Gastroesophageal sphincter (tissue), 4 donors: ENCODE data around the gene SH3RF2. TPM values are rescaled to one million over a fixed set of nuclear protein-coding genes. Genes with fewer than 3 reads are reported as not detected.

Source experiments
- ATAC-seq: fragments of 150-250 bp; one replicate; pipeline ENCODE4 v1.9.1; 2016; ENCODE audit warnings: mild to moderate bottlenecking, moderate library complexity
- H3K27ac ChIP-seq, 4 donors: fragments of 200-600 bp; sonication (generic) in 3 of 4; 1 replicate in 3 of 4; 2 replicates in 1 of 4; pipeline ENCODE4 v1.5.1; 2016 to 2019
- H3K27me3 ChIP-seq: fragments of 200-600 bp; sonication (generic); one replicate; pipeline ENCODE4 v1.5.1; 2019
- H3K36me3 ChIP-seq, 2 donors: fragments of 200-600 bp; sonication (generic); one replicate each; pipeline ENCODE4 v1.5.1; 2019; ENCODE audit warnings: control low read depth in 1 of 2
- H3K4me1 ChIP-seq, 3 donors: fragments of 200-600 bp; sonication (generic); 1 replicate in 2 of 3; 2 replicates in 1 of 3; pipeline ENCODE4 v1.5.1; 2016 to 2019; ENCODE audit warnings: control low read depth in 2 of 3
- H3K4me3 ChIP-seq, 2 donors: fragments of 200-600 bp; sonication (generic); one replicate each; pipeline ENCODE4 v1.5.1; 2019; ENCODE audit warnings: mild to moderate bottlenecking in 1 of 2, moderate library complexity in 1 of 2
- H3K9me3 ChIP-seq, 3 donors: fragments of 200-600 bp; sonication (generic); one replicate each; pipeline ENCODE4 v1.5.1; 2017 to 2019; ENCODE audit warnings: control low read depth in 2 of 3
- CTCF ChIP-seq, 4 experiments: fragments of 200-600 bp in 2 of 4; fragments of 450-650 bp in 2 of 4; sonication (generic) in 1 of 4; IDR thresholded peaks; one replicate each; pipeline ENCODE4 v1.5.1; 2017 to 2019; ENCODE audit warnings: antibody characterized with exemption in 4 of 4, mild to moderate bottlenecking in 2 of 4, moderate library complexity in 2 of 4
- EP300 ChIP-seq: sonication (generic); formaldehyde crosslinking; IDR thresholded peaks from one replicate; pipeline ENCODE4 v1.6.1; 2017; ENCODE audit warnings: antibody characterized with exemption, mild to moderate bottlenecking
- POLR2A ChIP-seq, 2 donors: fragments of 450-650 bp; IDR thresholded peaks; one replicate each; pipeline ENCODE4 v1.6.1; 2017; ENCODE audit warnings: antibody characterized with exemption in 2 of 2, mild to moderate bottlenecking in 2 of 2, moderate library complexity in 1 of 2
- POLR2AphosphoS5 ChIP-seq: sonication (generic); formaldehyde crosslinking; IDR thresholded peaks from one replicate; pipeline ENCODE4 v1.6.1; 2017; ENCODE audit warnings: antibody characterized with exemption
- WGBS, 2 donors: methylation state at CpG; one replicate each; pipeline ENCODE4 v1.1.5; 2018; ENCODE audit warnings: low coverage in 1 of 2; 5-methylcytosine and 5-hydroxymethylcytosine counted together
- total RNA-seq, 4 donors: library from RNA; depleted of rRNA; stranded (reverse); fragments of >200 nt; gene quantifications; one replicate each; pipeline ENCODE4 v1.1.0, GENCODE V29; 2016

The SH3RF2 gene
- total RNA-seq, 4 donors from 2014 or later = 0.27 to 5.2 (median 1.0) TPM

- Histone ChIP-seq H3K4me3 (no peak overlapping the region), H3K36me3 (no peaks in the 10 kb centered on the region), H3K9me3 (no peaks in the 10 kb centered on the region), H3K27ac (no peak overlapping the region), H3K4me1 (no peaks in the 10 kb centered on the region), H3K27me3 (no peaks in the 10 kb centered on the region)
- no peak for ATAC-seq
- WGBS, 2 donors = 60 to 64% methylated on average over 1 to 2 of the region's 2 CpGs
- no peak for TF ChIP-seq POLR2AphosphoS5
- TF ChIP-seq POLR2A (IDR thresholded peaks at IDR 0.05) = no peak
- TF ChIP-seq CTCF (IDR thresholded peaks at IDR 0.05) = no peak
- TF ChIP-seq EP300 = no peak
These were observed 97.7 kb downstream of the SH3RF2 start for GRCh38 chr5:146034127-146034526.

GRCh38 chr5:146034605-146035004 is 98.2 kb downstream of the SH3RF2 start:
- Histone ChIP-seq H3K27me3 (no peaks in the 10 kb centered on the region), H3K4me3 (no peak overlapping the region), H3K27ac (no peak overlapping the region), H3K9me3 (no peaks in the 10 kb centered on the region), H3K4me1 (no peaks in the 10 kb centered on the region), H3K36me3 (no peaks in the 10 kb centered on the region)
- TF ChIP-seq POLR2A (IDR thresholded peaks at IDR 0.05) (no peak), CTCF (IDR thresholded peaks at IDR 0.05) (no peak), POLR2AphosphoS5 (no peak), EP300 (no peak)
- 71 to 75% methylated on average over 3 to 4 of the region's 4 CpGs for WGBS, 2 donors
- no peak for ATAC-seq

- 77 to 84% methylated on average over 3 of the region's 3 CpGs for WGBS, 2 donors
- no peak for ATAC-seq
- Histone ChIP-seq H3K4me3 (no peak overlapping the region), H3K4me1 (no peaks in the 10 kb centered on the region), H3K9me3 (no peaks in the 10 kb centered on the region), H3K27ac (no peak overlapping the region), H3K36me3 (no peaks in the 10 kb centered on the region), H3K27me3 (no peaks in the 10 kb centered on the region)
- TF ChIP-seq EP300 (no peak), CTCF (IDR thresholded peaks at IDR 0.05) (no peak), POLR2A (IDR thresholded peaks at IDR 0.05) (no peak), POLR2AphosphoS5 (no peak)
These were observed 103.0 kb downstream of the SH3RF2 start for GRCh38 chr5:146039420-146039819.

GRCh38 chr5:146040527-146040926 is 104.1 kb downstream of the SH3RF2 start:
- H3K9me3 ChIP-seq = no peaks in the 10 kb centered on the region
- no peak for ATAC-seq
- H3K4me1 ChIP-seq = no peaks in the 10 kb centered on the region
- no peak overlapping the region for H3K27ac ChIP-seq
- H3K36me3 ChIP-seq = no peaks in the 10 kb centered on the region
- TF ChIP-seq POLR2AphosphoS5 (no peak), CTCF (IDR thresholded peaks at IDR 0.05) (no peak), EP300 (no peak), POLR2A (IDR thresholded peaks at IDR 0.05) (no peak)
- 40 to 64% methylated on average over 1 to 2 of the region's 3 CpGs for WGBS, 2 donors
- no peak overlapping the region for H3K4me3 ChIP-seq
- no peaks in the 10 kb centered on the region for H3K27me3 ChIP-seq

- Histone ChIP-seq H3K27ac (no peak overlapping the region), H3K4me1 (no peaks in the 10 kb centered on the region), H3K9me3 (no peaks in the 10 kb centered on the region), H3K36me3 (no peaks in the 10 kb centered on the region), H3K4me3 (no peak overlapping the region), H3K27me3 (no peaks in the 10 kb centered on the region)
- no peak for ATAC-seq
- TF ChIP-seq POLR2AphosphoS5 (no peak), CTCF (IDR thresholded peaks at IDR 0.05) (peak in 2 of 4 experiments; percentile 11 to 15)
- WGBS, 2 donors = 70 to 86% methylated on average over 4 to 6 of the region's 10 CpGs
These were observed 104.9 kb downstream of the SH3RF2 start for GRCh38 chr5:146041180-146041789.
